GM19324 (cell line): ENCODE results near the gene NTN5.
"Not testable (repeated sequence)": the region's sequence is repeated elsewhere in the genome, so short reads cannot be mapped to it uniquely, and the experiment has no call there.

Experiments
- ATAC-seq: cut with Tn5 transposase; IDR thresholded peaks from one replicate; pipeline ENCODE4 v1.9.1; 2021; ENCODE audit warnings: mild to moderate bottlenecking, moderate library complexity; ENCODE audit not compliant: unreplicated experiment, low FRiP score

The NTN5 gene

DNA sequence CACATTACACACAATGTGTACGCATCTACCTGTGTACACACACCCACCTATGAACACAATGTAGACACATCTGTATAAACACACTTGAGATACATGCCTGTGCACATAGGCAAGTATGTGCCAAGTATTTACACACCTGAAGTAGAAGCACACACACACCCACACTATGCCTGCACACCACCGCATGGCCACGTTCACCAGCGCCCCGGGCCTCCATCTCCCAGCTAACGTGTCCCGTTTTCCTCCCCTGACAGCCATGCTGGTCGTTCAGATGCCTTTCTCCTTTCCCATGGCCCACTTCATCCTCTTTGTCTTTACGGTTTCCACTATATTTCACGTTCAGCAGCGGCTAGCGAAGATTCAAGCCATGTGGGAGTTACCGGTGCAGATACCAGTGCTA lies 29.9 kb upstream of the NTN5 start:
- ATAC-seq, result no peak

DNA sequence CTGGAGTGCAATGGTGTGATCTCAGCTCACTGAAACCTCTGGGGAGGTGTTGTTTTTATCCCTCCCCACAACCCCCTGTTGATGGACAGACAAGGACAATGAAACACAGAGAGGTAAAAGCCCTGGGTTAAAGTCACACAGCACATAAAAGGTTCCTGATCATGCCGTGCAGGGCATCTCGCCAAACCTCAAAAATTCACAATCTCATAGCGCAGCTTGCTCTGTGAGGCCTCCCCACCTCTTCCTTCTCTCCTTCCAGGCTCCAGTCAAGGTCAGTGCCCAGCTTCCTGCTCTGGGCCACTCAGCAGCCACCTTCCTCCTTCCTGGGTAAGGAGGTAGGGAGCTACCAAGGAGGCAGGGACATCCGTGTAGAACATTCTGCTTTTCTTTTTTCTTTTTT lies 25.2 kb upstream of the NTN5 start:
- ATAC-seq, result no peak

DNA sequence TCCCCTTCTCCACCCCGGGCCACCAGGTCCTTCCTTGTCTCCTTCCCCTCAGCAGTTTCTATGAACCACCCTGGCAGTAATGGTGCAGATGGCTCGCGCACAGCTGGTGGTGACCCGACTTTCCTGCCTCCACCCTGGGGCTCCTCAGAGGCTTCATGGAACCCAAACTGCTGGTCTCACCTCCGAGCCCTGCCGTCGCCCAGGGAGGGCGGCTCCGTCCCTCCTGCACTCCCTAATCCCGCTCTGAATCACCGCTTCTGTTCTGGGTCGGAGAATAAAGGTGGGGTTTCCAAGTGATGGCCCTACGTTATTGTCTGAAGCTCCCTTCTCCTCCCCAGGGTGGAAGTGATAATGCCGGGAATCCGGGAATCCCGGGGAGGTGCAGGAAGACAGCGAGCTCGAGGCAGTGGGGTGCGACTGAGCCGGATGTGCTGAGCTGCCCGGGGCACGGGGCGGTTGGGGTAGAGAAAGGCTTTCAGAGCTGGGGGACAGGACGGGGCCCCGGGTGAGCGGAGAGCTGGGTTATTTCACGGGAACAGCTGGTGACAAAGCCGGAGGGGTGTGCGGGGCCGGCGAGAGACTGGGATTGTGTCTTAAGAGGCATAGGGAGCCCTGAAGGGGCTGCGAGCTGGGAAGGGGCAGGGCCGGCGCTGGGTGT lies 23.7 kb upstream of the NTN5 start:
- no peak for ATAC-seq

- ATAC-seq, result no peak
Observed at GRCh38 chr19:48695743-48696352, 23.0 kb upstream of the NTN5 start, which contains the start of gene FUT2. FUT2 (plus strand) TSS chr19:48695971; CDS start chr19:48702957, 6,986 bp downstream.

- not testable (repeated sequence) for ATAC-seq
Observed at GRCh38 chr19:48693629-48694028, 20.8 kb upstream of the NTN5 start.

DNA sequence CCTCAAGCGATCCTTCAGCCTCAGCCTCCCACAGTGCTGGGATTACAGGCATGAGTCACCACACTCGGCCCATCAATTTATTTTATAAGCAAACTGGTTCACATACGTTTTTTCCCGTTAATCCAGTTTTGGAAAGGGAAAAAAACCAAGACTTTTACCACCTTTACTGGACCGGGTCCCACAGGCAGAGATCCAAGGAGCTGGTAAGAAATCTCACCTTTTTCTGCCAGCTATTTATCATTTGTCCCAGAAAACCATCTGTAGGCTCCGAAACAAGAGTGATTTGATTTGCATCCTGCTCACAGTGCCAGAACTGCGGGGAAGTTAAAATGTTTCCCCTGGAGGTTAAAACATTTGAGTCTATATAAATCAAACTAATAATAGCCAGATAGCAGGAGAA lies 16.6 kb upstream of the NTN5 start:
- no peak for ATAC-seq

GRCh38 chr19:48687776-48688175 lies 15.0 kb upstream of the NTN5 start:
- no peak for ATAC-seq

GRCh38 chr19:48686637-48687036 lies 13.8 kb upstream of the NTN5 start:
- ATAC-seq, result not testable (repeated sequence)

DNA sequence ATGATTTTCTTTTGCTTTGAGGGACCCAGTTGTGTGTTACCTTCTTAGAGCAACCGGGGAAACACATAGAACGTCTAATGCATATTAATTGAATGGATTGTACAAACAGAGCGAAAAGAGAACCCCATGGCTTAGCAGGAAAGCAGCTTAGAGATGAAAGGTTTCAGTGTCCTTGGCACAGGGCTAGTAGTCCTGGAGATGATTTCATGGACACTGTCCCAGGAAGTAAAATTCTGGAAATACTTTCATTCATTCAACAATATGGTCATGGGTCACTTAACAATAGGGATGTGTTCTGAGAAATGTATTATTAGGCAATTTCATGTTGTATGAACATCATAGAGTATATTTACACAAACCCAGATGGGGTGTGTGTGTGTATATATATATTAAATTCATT lies 13.3 kb upstream of the NTN5 start:
- ATAC-seq, result no peak

DNA sequence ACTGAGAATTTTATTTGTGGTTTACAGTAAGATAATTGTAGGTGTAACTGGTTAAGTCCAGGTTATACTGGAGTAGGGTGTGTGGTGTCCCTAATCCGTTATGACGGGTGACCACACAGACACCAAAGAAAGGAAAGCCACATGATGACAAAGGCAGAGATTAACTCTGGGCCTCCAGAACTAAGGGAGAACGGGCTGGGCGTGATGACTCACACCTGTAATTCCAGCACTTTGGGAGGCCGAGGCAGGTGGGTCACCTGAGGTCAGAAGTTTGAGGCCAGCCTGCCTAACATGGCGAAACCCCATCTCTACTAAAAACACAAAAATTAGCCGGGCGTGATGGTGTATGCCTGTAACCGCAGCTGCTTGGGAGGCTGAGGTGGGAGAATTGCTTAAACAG lies 12.8 kb upstream of the NTN5 start:
- ATAC-seq, result no peak

DNA sequence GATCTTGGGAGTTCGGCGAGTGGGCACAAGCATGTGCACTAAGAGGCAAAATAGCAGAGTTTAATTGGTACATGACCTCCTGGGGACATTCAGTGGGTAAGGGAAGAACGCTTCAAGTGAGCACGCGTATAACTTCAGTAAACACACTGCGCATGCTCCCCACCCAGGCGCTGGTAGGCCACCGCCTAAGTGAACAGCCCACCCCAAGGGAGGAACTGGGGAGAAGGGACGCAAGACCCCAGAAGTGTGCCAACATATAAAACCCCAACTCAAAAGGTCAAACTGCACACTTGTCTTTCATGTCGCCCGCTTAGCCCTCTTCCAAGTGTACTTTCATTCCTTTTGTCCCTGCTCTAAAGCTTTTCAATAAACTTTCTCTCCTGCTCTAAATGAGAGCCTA lies 10.5 kb upstream of the NTN5 start:
- no peak for ATAC-seq

DNA sequence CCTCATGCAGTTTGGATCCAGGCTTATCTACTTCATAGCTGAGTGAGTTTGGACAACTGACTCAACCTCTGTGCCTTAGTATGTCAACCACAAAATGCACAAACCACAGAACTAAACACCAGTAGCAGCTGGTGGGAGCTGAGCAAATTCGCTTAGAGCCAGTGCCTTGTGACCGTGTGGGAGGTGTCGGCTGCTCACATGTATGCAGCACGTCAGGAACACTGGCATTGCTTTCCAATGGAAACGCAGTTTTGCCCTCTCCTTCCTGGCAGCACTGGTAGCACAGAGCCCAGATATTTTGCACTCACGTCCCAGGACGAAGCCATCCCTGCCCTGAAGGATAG lies 8.3 kb upstream of the NTN5 start:
- no peak for ATAC-seq

- ATAC-seq, result no peak
Observed at GRCh38 chr19:48680436-48681126, 7.8 kb upstream of the NTN5 start.

GRCh38 chr19:48680006-48680405 lies 7.2 kb upstream of the NTN5 start:
- ATAC-seq, result not testable (repeated sequence)

DNA sequence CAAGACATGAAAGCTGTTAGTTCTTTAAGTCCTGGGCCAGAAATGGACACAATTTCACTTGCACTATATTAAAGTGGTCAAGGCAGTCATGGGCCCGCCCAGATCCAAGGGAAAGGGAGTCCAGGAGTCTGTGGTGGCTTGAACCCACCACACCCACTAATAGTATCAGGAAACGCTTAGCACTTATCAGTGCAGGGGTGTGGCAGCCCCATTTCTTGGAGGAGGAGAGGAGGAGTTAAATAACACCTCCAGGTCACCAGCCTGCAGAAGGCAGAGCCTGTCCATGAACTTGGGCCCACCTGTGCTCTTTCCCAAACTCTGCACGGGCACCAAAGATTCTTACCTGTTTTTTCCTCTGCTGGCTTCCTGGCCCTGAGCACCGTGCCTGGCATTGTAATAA lies 5.4 kb upstream of the NTN5 start:
- ATAC-seq, result no peak

GRCh38 chr19:48676887-48677286 lies 4.1 kb upstream of the NTN5 start:
- ATAC-seq, result no peak

DNA sequence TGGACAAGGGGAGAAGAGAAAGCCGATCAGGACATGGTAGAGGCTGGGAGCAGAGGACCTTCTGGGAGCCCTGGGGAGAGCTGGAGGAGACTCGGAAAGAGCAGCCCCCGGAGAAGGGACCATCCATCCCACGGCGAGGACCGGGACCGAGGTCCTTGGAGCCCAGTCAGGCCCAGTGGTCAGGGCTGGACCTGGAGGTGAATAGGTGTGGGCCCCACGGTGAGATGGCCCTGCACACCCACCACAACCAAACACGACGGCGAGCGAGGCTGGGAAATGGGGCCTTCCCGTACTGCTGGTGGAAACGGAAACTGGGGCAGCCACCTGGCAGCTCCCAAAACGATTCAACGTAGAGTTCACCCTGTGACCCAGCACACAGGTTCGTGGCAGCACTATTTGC lies 3.7 kb upstream of the NTN5 start:
- ATAC-seq, result no peak

- ATAC-seq, result no peak
Observed at GRCh38 chr19:48674921-48675824, 2.4 kb upstream of the NTN5 start.

DNA sequence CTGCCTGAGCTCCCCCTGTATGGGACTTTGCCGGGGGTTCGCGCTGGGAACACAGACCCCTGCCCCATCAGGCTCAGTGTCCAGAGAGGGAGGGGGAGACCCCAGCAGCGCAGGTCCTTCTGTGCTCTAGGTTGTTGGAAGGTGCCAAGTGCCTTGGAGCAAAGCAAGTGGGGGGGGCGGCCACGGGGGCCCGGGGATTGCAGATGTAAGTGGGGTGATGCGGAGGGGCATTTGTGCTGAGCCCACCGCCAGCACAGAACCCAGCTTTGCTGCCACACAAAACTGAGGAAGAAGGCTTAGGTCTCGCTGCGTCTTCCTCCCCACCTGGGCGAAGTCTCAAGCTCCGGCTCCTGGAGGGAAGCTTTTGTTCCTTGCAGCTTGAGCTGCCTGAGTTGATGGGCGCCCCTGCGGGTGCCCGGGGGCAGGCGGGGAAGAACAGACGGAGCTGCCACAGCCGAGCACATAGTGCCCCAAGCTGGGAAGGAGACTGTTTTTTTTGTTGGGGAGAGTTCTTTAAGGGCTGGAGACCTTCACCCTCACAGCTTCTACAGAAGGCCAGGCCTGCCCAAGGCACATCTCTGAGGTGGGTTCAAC lies 1.5 kb upstream of the NTN5 start:
- ATAC-seq, result no peak

DNA sequence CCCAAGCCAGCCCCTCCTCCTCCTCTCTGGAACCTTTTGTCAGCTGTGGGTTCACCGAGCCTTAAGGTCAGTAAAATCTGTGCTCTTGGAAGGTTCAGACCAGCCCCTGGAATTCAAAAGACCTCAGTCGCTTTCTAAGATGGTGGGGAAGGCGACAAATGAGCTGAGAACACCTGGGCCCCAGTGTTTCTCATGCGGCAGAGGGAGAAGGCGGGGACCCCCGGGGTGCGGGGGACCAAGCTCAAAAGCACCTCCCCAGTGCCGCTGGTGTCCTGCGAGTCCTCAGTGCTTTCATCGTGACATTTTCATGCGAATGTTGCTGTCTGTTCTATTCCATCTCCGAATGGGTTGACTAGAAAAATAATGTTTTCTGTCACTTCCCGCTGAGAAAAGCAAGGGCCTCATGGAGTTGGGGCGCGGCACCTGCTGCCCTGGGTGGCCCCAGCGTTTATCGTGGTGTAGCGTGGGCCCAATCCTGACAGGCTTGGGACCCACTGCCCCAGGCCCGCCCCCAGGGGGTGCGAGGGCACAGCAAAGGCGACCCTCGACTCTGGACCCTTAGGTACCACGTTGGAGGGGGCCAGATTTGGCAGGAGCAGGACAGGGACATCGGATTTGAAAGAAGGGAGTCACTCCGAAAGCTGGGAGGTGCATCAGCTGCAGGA lies 751 bp upstream of the NTN5 start:
- no peak for ATAC-seq
